ENCODE data around the gene IFNB1.

The IFNB1 gene

GRCh38 chr9:21077781-21078180 lies at the start of gene IFNB1:
IFNB1 (minus strand) TSS chr9:21077942; CDS start chr9:21077869, 73 bp downstream.
- no peak for DNase-seq

- DNase-seq = no peak
These were observed 44.0 kb upstream of the IFNB1 start for GRCh38 chr9:21121595-21122251.

DNA sequence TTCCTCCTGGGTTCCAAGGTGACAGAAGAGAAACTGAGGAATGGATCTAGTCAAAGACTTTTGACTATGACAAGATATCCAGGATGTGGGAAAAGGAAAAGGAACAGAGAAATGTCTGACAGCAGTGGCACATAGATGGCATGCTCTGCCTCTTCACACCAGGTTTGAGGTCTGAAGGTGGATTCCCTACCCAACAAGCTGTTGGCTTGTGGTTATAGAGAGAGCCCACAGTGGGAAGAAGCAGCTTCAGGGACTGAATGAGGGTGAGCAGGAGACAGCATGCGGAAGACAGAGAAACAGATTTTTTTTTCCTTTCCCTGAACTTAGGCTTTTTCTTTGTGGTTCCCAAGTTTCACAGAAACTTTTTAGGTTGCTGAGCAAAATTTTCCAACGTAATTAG lies 43.3 kb upstream of the IFNB1 start:
- DNase-seq = no peak

DNA sequence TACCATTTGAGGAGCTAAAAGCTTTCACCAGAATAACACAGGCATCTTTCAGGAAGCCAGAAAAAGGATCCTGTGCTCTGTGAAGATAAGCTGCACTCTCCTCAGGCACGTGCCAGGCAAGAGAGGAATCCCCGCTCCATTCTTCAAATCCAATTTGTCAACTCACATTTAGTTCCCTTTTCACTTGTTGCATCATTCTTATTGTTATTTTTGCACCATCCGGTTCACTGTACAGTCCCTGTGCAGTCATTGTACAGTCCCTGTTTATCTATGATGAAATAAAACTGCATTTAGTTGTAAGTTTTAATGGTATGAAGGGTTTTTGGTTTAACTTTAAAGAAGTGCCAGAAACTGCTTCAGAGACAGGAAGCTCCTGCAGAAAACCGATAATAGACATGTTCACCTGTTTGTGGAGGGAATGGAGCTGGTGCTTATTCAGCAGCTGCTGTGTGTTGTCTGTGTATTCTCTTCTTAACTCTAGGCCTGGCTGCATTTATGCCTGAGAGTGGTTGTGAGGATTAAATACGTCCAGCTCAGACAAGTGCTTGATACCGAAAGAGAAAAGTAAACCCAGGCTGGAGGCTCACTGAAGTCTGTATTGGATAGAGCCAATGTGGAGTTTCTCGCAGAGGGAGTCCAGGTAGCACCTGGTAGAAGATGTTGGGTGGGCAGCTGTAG lies 41.5 kb upstream of the IFNB1 start:
- DNase-seq = no peak

DNA sequence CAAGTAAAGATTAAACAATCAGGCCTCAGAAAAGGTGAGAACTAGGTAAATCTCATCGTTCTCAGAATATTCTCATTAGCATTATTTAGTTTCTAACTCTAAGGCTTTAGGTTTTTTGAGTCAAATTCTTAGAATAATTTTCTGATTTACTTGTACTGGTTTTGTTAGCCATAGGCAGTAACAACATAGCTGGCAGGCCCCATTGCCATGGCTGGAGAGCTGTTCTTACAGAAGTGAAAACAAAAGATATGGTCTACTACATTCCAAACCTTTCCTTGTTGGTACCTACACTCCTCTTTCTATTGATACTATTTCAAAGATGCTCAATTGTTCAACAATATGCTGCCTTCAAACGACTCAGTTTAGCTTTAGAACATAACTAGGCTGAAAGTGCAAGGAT lies 36.6 kb upstream of the IFNB1 start:
- no peak for DNase-seq

DNA sequence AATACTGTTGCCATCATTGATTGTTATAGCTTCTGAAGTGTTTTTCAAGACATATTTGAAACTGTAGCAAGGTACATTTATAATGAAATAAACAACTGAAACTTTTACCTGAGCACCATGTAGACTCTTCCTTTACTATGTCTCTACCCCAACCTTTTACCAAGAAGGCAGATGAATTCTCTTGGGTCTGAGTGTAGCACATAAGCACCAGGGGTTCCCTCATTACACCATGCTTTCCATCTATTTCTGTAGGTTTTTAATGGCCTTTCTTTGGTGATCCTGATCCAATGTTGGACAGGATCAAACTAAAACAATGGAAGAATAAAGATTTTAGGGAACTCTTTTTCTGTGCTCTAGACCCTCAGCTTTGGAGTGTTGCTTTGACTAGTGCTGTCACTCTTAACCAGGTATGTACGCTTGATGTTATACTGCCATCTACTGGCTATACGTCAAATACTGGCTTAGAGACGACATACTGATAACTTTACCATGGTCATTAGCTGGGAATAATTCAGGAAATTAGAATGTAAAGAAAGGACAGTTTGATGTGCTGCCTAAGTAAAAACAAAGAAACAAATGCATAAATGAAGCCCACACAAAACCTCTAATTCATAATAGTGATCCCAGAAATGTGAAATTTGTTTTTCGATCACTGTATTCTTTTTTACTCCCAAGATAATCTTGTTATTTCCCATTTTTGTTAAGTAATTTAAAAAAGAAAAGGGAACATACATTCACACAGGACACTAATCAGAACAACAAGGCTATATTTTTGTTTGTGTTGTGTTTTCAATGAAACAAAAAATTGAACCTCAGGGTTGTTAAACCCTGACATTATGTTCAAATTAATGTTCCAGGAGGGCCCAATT lies 33.2 kb upstream of the IFNB1 start:
- peak; percentile 27 for DNase-seq

- no peak for DNase-seq
These were observed 27.0 kb upstream of the IFNB1 start for GRCh38 chr9:21104787-21105186.

GRCh38 chr9:21102305-21102704 lies 24.6 kb upstream of the IFNB1 start:
- DNase-seq = no peak

- DNase-seq = no peak
These were observed 20.1 kb upstream of the IFNB1 start for GRCh38 chr9:21097817-21098216.

GRCh38 chr9:21096901-21097255 lies 19.1 kb upstream of the IFNB1 start:
- DNase-seq = no peak

- no peak for DNase-seq
These were observed 18.6 kb upstream of the IFNB1 start for GRCh38 chr9:21096172-21096900.

GRCh38 chr9:21095561-21095960 lies 17.8 kb upstream of the IFNB1 start:
- DNase-seq = no peak

DNA sequence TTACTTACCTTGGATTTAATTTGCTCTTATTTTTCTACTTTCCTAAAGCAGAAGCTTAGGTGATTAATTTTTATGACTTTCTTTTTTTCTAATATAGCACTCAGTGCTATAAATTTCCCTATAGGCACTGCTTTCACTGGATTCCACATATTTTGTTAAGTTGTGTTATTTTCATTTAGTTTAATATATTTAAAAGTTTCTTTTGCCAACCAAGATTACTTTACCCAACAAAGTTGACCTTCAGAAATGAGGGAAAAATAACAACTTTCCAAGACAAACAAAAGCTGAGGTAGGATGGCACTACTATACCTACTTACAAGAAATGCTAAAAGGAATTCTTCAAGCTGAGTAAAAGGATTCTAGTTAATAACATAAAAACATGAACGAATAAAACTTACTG lies 8.8 kb upstream of the IFNB1 start:
- no peak for DNase-seq

- no peak for DNase-seq
These were observed 7.3 kb upstream of the IFNB1 start for GRCh38 chr9:21085005-21085404.

GRCh38 chr9:21084242-21084850 lies 6.6 kb upstream of the IFNB1 start:
- DNase-seq = no peak

DNA sequence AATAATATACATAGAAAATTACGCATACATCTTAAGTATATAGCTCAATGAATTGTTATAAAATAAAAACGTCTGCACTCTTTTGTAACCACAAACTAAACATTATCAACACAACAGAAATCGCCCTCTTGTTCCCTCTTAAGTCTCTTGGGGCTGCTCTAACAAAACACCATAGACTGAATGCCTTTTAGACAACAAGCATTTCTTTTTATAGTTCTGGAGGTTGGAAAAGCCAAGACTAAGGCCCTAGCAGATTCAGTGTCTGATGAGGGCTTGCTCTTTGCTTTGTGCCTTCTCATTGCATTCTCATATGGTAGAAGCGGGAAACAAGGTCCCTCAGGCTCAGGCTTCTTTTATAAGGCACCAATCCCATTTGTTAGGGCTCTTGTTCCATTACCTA lies 4.9 kb upstream of the IFNB1 start:
- DNase-seq = no peak

GRCh38 chr9:21081999-21082398 lies 4.3 kb upstream of the IFNB1 start:
- DNase-seq = no peak

GRCh38 chr9:21081451-21081850 lies 3.7 kb upstream of the IFNB1 start:
- no peak for DNase-seq

DNA sequence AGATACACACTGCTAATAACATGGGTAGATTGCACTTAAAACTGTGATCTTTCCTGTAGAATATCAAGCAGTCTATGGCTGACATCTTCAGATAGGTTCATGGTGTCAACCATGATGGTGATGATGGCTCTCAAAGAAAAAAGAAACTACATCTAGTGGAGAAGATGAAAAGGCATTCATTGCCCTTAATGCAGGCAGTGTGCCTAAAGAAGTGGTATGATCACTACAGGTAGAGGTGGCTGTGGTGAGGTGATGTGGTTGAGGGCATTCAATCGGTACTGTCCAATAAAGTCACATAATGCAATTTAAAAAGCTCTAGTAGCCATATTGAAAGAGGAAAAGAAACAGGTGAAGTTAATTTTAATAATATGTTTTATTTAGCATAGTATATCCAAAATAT lies 3.1 kb upstream of the IFNB1 start:
- DNase-seq = no peak

GRCh38 chr9:21078702-21079101 lies 960 bp upstream of the IFNB1 start:
- DNase-seq = no peak

GRCh38 chr9:21075484-21075883 lies 2.3 kb downstream of the IFNB1 start:
- no peak for DNase-seq

DNA sequence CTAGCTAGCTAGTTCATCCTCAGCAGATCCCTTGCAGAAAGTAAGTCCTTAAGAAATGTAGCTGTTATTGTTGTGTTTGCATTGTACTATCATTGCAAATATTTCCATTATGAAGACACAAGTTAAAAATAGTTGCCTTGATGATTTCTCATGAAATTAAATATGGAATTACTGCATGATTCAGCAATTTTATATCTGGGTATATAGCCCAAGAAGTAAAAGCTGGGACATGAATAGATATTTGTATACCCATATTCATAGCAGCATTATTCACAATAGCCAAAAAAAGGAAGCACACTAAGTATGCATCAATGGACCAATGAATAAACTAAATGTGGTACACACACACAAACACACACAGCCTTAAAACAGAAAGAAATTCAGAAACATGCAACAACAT lies 6.8 kb downstream of the IFNB1 start:
- no peak for DNase-seq

DNA sequence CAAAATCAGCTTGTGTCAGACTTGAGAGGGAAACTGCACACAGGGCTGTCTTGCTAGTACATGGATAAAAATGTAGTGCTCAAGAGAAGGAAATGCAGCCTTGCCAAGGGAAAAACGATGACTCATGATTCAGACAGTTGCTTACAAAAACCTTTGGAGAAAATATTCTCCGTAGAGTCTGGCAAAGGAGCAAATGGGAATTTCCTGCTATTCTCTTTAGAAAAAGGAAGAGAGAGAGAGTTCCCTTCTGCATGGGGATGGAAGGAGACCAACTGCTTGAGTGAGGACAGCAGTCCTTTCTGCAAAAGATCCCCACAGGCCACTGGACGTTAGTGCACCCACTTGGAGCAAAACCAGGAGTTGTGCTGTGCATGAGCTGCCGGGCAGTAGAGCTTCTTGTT lies 7.6 kb downstream of the IFNB1 start:
- no peak for DNase-seq
